Neuronal stem cell (in vitro differentiated cells): Measurements from ENCODE around the gene AHCYL2.
"Not testable (repeated sequence)": the region's sequence is repeated elsewhere in the genome, so short reads cannot be mapped to it uniquely, and the experiment has no call there.

ENCODE experiments used
- DNase-seq: peaks from one replicate; pipeline ENCODE4 v3.0.0-alpha.2; 2013; ENCODE audit warnings: low spot score
- H2AFZ ChIP-seq: one replicate; pipeline ENCODE4 v1.6.1; 2013; ENCODE audit warnings: mild to moderate bottlenecking, low read length, inconsistent platforms
- H2AK5ac ChIP-seq: 2 replicates; pipeline ENCODE4 v1.6.1; 2013; ENCODE audit warnings: low read depth, mild to moderate bottlenecking, inconsistent platforms, low read length, moderate library complexity, mixed read lengths
- H2BK120ac ChIP-seq: 2 replicates; pipeline ENCODE4 v1.6.1; 2013; ENCODE audit warnings: low read depth, mild to moderate bottlenecking, inconsistent platforms, low read length, moderate library complexity, mixed read lengths
- H2BK12ac ChIP-seq: one replicate; pipeline ENCODE4 v1.6.1; 2013; ENCODE audit warnings: low read length, inconsistent platforms
- H2BK15ac ChIP-seq: 2 replicates; pipeline ENCODE4 v1.6.1; 2013; ENCODE audit warnings: mild to moderate bottlenecking, low read length, inconsistent platforms, mixed read lengths
- H2BK5ac ChIP-seq: one replicate; pipeline ENCODE4 v1.6.1; 2013; ENCODE audit warnings: inconsistent platforms, mild to moderate bottlenecking, low read length, moderate library complexity
- H3K14ac ChIP-seq: one replicate; pipeline ENCODE4 v1.6.1; 2013; ENCODE audit warnings: low read length, inconsistent platforms
- H3K18ac ChIP-seq: 2 replicates; pipeline ENCODE4 v1.6.1; 2013; ENCODE audit warnings: low read length, inconsistent platforms
- H3K23ac ChIP-seq: 2 replicates; pipeline ENCODE4 v1.6.1; 2013; ENCODE audit warnings: low read depth, mild to moderate bottlenecking, mixed read lengths, low read length, inconsistent platforms; ENCODE audit not compliant: poor library complexity
- H3K27ac ChIP-seq: replicated peaks from 3 replicates; pipeline ENCODE4 v1.5.1; 2013; ENCODE audit warnings: low read length, inconsistent platforms
- H3K27me3 ChIP-seq, 3 experiments: 2 replicates each; pipeline ENCODE4 v1.6.1; 2013; ENCODE audit warnings: low read length in 3 of 3, mild to moderate bottlenecking in 2 of 3, inconsistent platforms in 1 of 3, low read depth in 1 of 3, mixed read lengths in 1 of 3, moderate library complexity in 1 of 3; ENCODE audit not compliant: control insufficient read depth in 3 of 3, insufficient read depth in 3 of 3
- H3K36me3 ChIP-seq, 2 donors: replicated peaks in 1 of 2; 2 replicates each; pipeline ENCODE4 v1.6.1; 2013; ENCODE audit warnings: low read length in 2 of 2; ENCODE audit not compliant: control insufficient read depth in 2 of 2, insufficient read depth in 2 of 2
- H3K4ac ChIP-seq: 2 replicates; pipeline ENCODE4 v1.6.1; 2013; ENCODE audit warnings: inconsistent platforms, mild to moderate bottlenecking, low read length, moderate library complexity
- H3K4me1 ChIP-seq, 2 donors: 1 replicate in 1 of 2; 2 replicates in 1 of 2; pipeline ENCODE4 v1.6.1; 2013; ENCODE audit warnings: low read length in 2 of 2, low read depth in 1 of 2; ENCODE audit not compliant: control insufficient read depth in 2 of 2, insufficient read depth in 1 of 2
- H3K4me2 ChIP-seq: one replicate; pipeline ENCODE4 v1.6.1; 2013; ENCODE audit warnings: mild to moderate bottlenecking, low read length, inconsistent platforms; ENCODE audit not compliant: insufficient read depth, poor library complexity, severe bottlenecking
- H3K4me3 ChIP-seq, 2 donors: 2 replicates each; pipeline ENCODE4 v1.5.1; 2013; ENCODE audit warnings: low read length in 2 of 2, mild to moderate bottlenecking in 2 of 2, inconsistent platforms in 1 of 2, moderate library complexity in 1 of 2
- H3K79me1 ChIP-seq: one replicate; pipeline ENCODE4 v1.6.1; 2013; ENCODE audit warnings: low read depth, mild to moderate bottlenecking, inconsistent platforms, low read length, moderate library complexity
- H3K9ac ChIP-seq: one replicate; pipeline ENCODE4 v1.6.1; 2013; ENCODE audit warnings: mild to moderate bottlenecking, low read depth, low read length, inconsistent platforms; ENCODE audit not compliant: poor library complexity
- H3K9me3 ChIP-seq, 2 donors: replicated peaks in 1 of 2; 2 replicates each; pipeline versions ENCODE3 to v1.6.1; 2013; ENCODE audit warnings: low read length in 2 of 2, mild to moderate bottlenecking in 2 of 2, inconsistent platforms in 1 of 2, low read depth in 1 of 2, mixed read lengths in 1 of 2, moderate library complexity in 1 of 2; ENCODE audit not compliant: control insufficient read depth in 2 of 2, insufficient read depth in 1 of 2
- H4K8ac ChIP-seq: one replicate; pipeline ENCODE4 v1.6.1; 2013; ENCODE audit warnings: low read depth, mild to moderate bottlenecking, inconsistent platforms, low read length, moderate library complexity
- H4K91ac ChIP-seq: one replicate; pipeline ENCODE4 v1.6.1; 2013; ENCODE audit warnings: low read length, low read depth, mild to moderate bottlenecking, inconsistent platforms; ENCODE audit not compliant: poor library complexity
- WGBS, 2 donors: extraction: QIAGEN DNeasy Blood & Tissue Kit; methylation state at CpG; one replicate each; pipeline ENCODE4 v1.1.7; 2013; ENCODE audit warnings: missing lambda C conversion rate in 2 of 2, mixed read lengths in 1 of 2; ENCODE audit not compliant: insufficient read length in 2 of 2, insufficient replicate concordance in 1 of 2; ENCODE audit errors: extremely low coverage in 2 of 2; 5-methylcytosine and 5-hydroxymethylcytosine counted together

The AHCYL2 gene

GRCh38 chr7:129401228-129401966 lies 176.6 kb downstream of the AHCYL2 start:
- Histone ChIP-seq H3K9ac (no peak overlapping the region), H3K18ac (no peak overlapping the region), H3K4ac (no peak overlapping the region), H3K14ac (no peak overlapping the region), H2BK5ac (no peak overlapping the region), H4K91ac (no peak overlapping the region), H3K27me3 (no peaks in the 10 kb centered on the region), H2AK5ac (no peak overlapping the region), H2BK120ac (no peak overlapping the region), H3K9me3 (no peaks in the 10 kb centered on the region), H3K23ac (no peak overlapping the region), H2BK12ac (no peak overlapping the region), H3K4me3 (no peak overlapping the region), H4K8ac (no peak overlapping the region), H3K79me1 (peaks cover 2% of the 10 kb centered on the region), H2BK15ac (no peak overlapping the region), H3K4me1 (peaks cover 0 to 1% of the 10 kb centered on the region in 2 donors), H3K27ac (no peak overlapping the region), H3K4me2 (no peak overlapping the region), H3K36me3 (peaks cover 2 to 82% of the 10 kb centered on the region in 2 donors), H2AFZ (no peak overlapping the region)
- WGBS, 2 donors = no CpG with 5 or more reads among the region's 1 CpG
- no peak for DNase-seq

- H2AK5ac ChIP-seq = no peak overlapping the region
- no CpG with 5 or more reads among the region's 3 CpGs for WGBS, 2 donors
- peaks cover 0 to 1% of the 10 kb centered on the region in 2 donors for H3K4me1 ChIP-seq
- no peak overlapping the region for H3K27ac ChIP-seq
- H3K27me3 ChIP-seq = no peaks in the 10 kb centered on the region
- no peak overlapping the region for H2BK120ac ChIP-seq
- H3K14ac ChIP-seq = no peak overlapping the region
- H3K23ac ChIP-seq = no peak overlapping the region
- H3K4me3 ChIP-seq = no peak overlapping the region
- H3K9me3 ChIP-seq = no peaks in the 10 kb centered on the region
- H3K79me1 ChIP-seq = peaks cover 2% of the 10 kb centered on the region
- H3K4ac ChIP-seq = no peak overlapping the region
- no peak overlapping the region for H3K18ac ChIP-seq
- no peak for DNase-seq
- no peak overlapping the region for H2AFZ ChIP-seq
- no peak overlapping the region for H3K9ac ChIP-seq
- H3K36me3 ChIP-seq = peaks cover 2 to 83% of the 10 kb centered on the region in 2 donors
- H2BK12ac ChIP-seq = no peak overlapping the region
- no peak overlapping the region for H2BK15ac ChIP-seq
- no peak overlapping the region for H2BK5ac ChIP-seq
- no peak overlapping the region for H4K91ac ChIP-seq
- no peak overlapping the region for H3K4me2 ChIP-seq
- no peak overlapping the region for H4K8ac ChIP-seq
Measured at GRCh38 chr7:129401967-129402860, 177.4 kb downstream of the AHCYL2 start.

- Histone ChIP-seq H2AK5ac (no peak overlapping the region), H3K4ac (no peak overlapping the region), H2BK12ac (no peak overlapping the region), H3K14ac (no peak overlapping the region), H3K18ac (no peak overlapping the region), H4K8ac (no peak overlapping the region), H3K36me3 (peaks cover 4 to 91% of the 10 kb centered on the region in 2 donors), H3K23ac (no peak overlapping the region), H3K9ac (no peak overlapping the region), H3K4me2 (no peak overlapping the region), H3K79me1 (peaks cover 2% of the 10 kb centered on the region), H3K27me3 (no peaks in the 10 kb centered on the region), H3K4me1 (no peaks in the 10 kb centered on the region), H2BK15ac (no peak overlapping the region), H2BK5ac (no peak overlapping the region), H3K9me3 (no peaks in the 10 kb centered on the region), H2BK120ac (no peak overlapping the region), H2AFZ (no peak overlapping the region), H3K27ac (no peak overlapping the region), H4K91ac (no peak overlapping the region), H3K4me3 (no peak overlapping the region)
- DNase-seq = no peak
Measured at GRCh38 chr7:129405527-129405926, 180.7 kb downstream of the AHCYL2 start.

- H3K9ac ChIP-seq, H3K79me1 ChIP-seq, H3K4me2 ChIP-seq, H4K91ac ChIP-seq, H2AFZ ChIP-seq, H3K18ac ChIP-seq, H2AK5ac ChIP-seq, H3K4ac ChIP-seq, H3K4me1 ChIP-seq, H3K14ac ChIP-seq, H2BK12ac ChIP-seq, H4K8ac ChIP-seq, H2BK5ac ChIP-seq, H3K23ac ChIP-seq, H2BK15ac ChIP-seq, DNase-seq, H3K27ac ChIP-seq, H2BK120ac ChIP-seq, H3K4me3 ChIP-seq, H3K27me3 ChIP-seq, H3K9me3 ChIP-seq: not testable (repeated sequence)
- no CpG with 5 or more reads among the region's 8 CpGs for WGBS, 2 donors
- H3K36me3 ChIP-seq = peaks cover 3 to 89% of the 10 kb centered on the region in 2 donors
Measured at GRCh38 chr7:129410238-129410637, 185.4 kb downstream of the AHCYL2 start.
